ENCODE measurements around the gene AFF1.
"Not testable (repeated sequence)": the region's sequence is repeated elsewhere in the genome, so short reads cannot be mapped to it uniquely, and the experiment has no call there.

Gene AFF1

DNA sequence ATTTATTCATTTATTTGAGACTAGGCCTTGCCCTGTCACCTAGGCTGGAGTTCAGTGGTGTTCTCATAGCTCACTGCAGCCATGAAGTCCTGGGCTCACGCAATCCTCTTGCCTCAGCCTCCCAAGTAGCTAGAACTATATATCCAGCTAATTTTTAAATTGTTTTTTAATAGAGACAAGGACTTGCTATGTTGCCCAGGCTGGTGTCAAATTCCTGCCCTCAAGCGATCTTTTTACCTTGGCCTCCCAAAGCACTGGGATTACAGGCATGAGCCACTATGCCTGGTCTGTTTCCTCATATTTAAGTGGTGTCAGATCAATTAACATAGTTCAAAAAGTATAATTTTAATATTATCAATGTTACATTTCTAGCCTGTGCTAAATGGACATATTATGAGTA, 68.5 kb downstream of the AFF1 start:
- Mint-ChIP-seq H3K4me3 (no peak overlapping the region), H3K36me3 (ENCODE audit: low read depth) (no peaks in the 10 kb centered on the region), H3K27me3 (no peaks in the 10 kb centered on the region), H3K9me3 (no peaks in the 10 kb centered on the region), H3K4me1 (ENCODE audit: low read depth) (peaks cover 56% of the 10 kb centered on the region), H3K27ac (no peak overlapping the region)

DNA sequence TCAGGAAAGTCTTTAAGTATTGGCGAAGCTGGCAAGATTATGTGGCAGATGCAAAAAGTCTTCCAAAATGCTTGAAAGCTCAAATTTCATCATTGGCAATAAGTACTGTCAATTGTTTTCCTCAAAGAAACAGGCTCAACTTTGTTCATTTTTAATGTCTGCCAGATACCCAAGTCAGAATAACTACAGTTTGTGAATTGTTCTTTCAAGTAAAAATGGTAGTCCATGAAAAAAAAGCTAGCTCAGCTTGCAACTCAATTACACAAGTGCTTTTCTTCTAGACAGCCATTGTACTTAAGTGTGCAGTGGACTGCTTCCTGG, 70.5 kb downstream of the AFF1 start:
- H3K4me1 Mint-ChIP-seq (ENCODE audit: low read depth) = peaks cover 55% of the 10 kb centered on the region
- no peaks in the 10 kb centered on the region for H3K27me3 Mint-ChIP-seq
- H3K27ac Mint-ChIP-seq = peak overlapping the region; percentile 97
- H3K4me3 Mint-ChIP-seq = peak overlapping the region; percentile 99
- no peaks in the 10 kb centered on the region for H3K36me3 Mint-ChIP-seq (ENCODE audit: low read depth)
- no peaks in the 10 kb centered on the region for H3K9me3 Mint-ChIP-seq

GRCh38 chr4:87005690-87006425, 71.0 kb downstream of the AFF1 start:
- H3K9me3 Mint-ChIP-seq = no peaks in the 10 kb centered on the region
- no peaks in the 10 kb centered on the region for H3K27me3 Mint-ChIP-seq
- peaks cover 51% of the 10 kb centered on the region for H3K4me1 Mint-ChIP-seq (ENCODE audit: low read depth)
- H3K4me3 Mint-ChIP-seq = peak overlapping the region; percentile 99
- no peaks in the 10 kb centered on the region for H3K36me3 Mint-ChIP-seq (ENCODE audit: low read depth)
- H3K27ac Mint-ChIP-seq = peak overlapping the region; percentile 97

DNA sequence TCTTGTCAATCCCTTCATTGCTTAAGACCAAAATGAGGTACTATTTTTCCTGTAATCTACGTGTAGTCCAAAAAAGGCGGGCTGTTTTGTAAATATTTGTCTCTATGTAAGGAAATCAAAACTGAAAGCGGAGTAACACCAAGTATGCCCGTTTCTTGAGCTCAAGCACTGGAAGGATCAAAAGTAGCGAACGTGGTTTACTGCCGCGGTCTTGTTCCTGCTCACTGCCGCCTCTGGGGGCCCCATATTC, 71.5 kb downstream of the AFF1 start:
- Mint-ChIP-seq H3K4me3 (peak overlapping the region; percentile 99), H3K36me3 (ENCODE audit: low read depth) (no peaks in the 10 kb centered on the region), H3K27me3 (no peaks in the 10 kb centered on the region), H3K9me3 (no peaks in the 10 kb centered on the region), H3K27ac (peak overlapping the region; percentile 97), H3K4me1 (ENCODE audit: low read depth) (peaks cover 56% of the 10 kb centered on the region)

DNA sequence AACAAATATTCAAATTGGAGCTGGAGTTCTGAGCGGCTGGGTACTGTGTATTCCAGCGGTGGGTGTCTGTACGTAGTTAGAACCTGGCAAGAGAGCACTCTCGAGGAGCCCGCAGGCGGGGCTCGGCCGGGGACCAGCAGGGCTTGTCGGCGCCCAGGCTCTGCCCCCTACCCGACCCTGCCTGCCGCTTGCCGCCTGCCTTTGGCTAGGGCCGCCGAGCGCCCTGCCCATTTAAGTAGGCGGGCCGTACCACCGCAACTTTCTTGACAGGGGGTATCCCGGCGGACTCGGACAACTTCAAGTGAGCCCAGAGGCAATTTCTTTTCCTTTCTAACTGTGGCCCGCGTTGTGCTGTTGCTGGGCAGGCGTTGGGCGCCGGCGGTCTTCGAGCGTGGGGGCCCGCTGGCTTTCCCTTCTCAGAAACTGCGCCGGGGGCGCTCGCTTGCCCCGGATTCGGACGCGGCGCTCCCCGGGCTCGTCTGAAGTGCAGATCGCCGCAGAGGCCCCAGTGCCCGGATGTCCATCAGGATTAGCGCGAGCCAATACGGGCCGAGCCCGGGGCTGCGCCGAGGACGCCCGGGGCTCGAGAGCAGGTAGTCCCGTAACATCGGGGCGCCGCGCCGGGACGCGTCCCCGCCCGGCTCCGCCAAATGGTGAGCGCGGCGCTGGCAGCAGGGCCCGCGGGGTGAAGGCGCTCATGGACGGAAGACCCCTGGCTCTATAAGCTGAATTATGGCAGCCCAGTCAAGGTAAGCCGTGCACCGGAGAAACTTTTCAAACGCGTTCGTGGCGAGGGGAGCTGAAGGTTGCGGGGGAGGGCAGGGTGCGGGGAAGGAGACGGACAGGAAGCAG, 72.1 kb downstream of the AFF1 start:
- no peaks in the 10 kb centered on the region for H3K9me3 Mint-ChIP-seq
- H3K4me3 Mint-ChIP-seq = peak overlapping the region; percentile 99
- H3K4me1 Mint-ChIP-seq (ENCODE audit: low read depth) = peaks cover 57% of the 10 kb centered on the region
- no peaks in the 10 kb centered on the region for H3K27me3 Mint-ChIP-seq
- H3K27ac Mint-ChIP-seq = peak overlapping the region; percentile 97
- no peaks in the 10 kb centered on the region for H3K36me3 Mint-ChIP-seq (ENCODE audit: low read depth)

DNA sequence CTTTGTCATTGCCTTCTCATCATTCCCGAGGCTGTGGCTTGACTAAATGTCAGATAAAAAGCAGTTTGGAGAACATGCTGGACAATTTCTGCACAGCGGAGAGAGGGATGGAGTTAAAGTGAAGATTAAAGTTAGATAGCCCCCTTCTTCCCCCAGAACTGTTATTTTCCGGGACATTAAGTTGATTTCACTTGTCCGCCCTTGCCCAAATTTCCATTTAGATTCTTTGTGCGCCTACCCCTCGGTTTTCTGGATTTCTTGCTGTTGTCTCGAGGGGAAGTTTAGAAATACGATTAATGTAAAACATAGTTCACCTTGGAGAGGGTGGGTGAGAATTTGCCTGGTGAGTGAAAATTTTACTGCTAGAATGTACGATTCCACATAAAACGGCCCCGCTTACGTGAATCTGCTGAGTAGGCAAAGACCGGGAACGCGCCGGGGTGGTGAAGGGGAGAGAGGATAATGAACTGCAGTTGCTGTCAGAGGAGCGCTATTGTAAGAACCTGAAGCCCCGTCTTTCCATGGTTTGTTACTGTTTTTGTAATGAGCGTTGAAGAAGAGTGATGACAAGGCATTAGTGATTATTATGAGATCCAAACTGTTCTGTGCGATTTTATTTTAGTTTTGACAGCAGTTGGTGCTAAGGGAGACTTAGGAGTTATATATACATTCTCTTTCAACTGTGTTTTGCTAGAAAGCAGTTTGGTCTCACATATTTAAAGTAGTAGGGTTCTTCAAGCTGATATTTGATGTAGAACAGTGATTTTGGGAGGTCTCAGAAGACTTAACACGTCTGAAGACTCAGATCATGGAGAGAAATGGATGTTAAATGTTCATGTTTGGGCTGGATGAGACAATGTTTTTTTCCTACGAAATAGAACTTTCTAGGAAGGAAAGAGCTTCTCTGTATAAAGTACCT, 73.0 kb downstream of the AFF1 start:
- Mint-ChIP-seq H3K4me3 (peak overlapping the region; percentile 99), H3K27ac (peak overlapping the region; percentile 97), H3K27me3 (no peaks in the 10 kb centered on the region), H3K4me1 (ENCODE audit: low read depth) (peaks cover 66% of the 10 kb centered on the region), H3K9me3 (no peaks in the 10 kb centered on the region), H3K36me3 (ENCODE audit: low read depth) (no peaks in the 10 kb centered on the region)

DNA sequence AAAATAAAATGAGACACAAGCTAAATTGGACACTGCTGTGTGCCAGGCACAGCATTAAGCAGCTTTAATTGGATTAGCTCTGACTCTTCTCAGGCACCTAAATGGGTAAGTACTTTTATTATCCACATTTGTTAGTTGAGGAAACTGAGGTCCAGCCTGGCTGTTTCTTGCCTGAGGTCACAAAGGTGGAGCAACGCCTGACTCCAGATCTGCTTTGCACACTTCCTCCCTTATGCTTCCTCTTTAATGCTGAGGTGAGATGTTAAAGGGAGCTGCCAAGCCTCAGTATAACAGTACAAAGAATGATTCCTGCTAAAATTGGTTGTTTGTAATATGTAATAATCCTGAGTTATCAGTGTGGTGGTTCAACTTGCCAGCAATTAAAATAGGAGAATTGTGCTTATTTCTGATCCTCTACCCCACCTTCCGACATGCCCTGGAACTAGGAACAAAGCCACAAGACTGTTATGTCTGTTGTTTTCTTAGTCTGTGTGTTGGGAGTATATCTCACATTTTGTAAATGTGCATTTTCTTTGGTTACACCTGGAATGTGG, 74.4 kb downstream of the AFF1 start:
- Mint-ChIP-seq H3K27ac (peak overlapping the region; percentile 27), H3K36me3 (ENCODE audit: low read depth) (no peaks in the 10 kb centered on the region), H3K9me3 (no peaks in the 10 kb centered on the region), H3K27me3 (no peaks in the 10 kb centered on the region), H3K4me3 (peak overlapping the region; percentile 99), H3K4me1 (ENCODE audit: low read depth) (peaks cover 79% of the 10 kb centered on the region)

GRCh38 chr4:87010192-87010591, 75.4 kb downstream of the AFF1 start:
- Mint-ChIP-seq H3K4me1 (ENCODE audit: low read depth) (peaks cover 81% of the 10 kb centered on the region), H3K4me3 (peak overlapping the region; percentile 99), H3K27ac (no peak overlapping the region)

DNA sequence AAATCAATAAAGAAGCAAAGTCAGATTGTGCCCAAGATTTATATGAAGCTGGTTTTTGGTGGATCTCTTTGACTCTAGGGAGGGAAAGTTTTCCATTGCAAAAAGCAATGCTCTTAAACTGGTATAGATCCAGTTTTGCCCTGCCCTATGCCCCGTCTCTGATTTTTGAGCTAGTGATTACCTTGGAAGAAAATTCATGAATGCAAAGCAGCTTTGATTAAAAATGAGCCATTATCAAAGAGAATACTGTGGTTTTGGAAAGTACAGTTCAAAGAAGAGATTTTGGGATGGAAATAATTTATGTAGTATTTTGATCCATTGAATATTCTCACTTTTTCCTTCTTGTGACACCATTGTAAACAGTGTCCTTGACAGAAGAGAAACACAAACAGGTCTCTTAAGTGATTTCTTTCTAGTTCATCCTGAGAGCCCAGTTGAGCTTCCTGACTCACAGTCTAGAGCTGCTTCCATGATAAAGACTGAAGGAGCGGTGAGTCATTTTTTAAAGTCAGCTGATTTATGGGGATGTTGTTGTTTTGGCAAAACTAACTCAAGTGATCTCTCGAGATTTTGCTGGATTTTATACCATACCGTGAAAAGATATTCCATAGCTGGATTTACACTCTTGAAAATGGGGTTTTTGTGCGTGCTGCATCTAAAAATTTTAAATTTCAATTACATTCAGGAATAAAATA, 76.7 kb downstream of the AFF1 start:
- Mint-ChIP-seq H3K27ac (no peak overlapping the region), H3K4me1 (ENCODE audit: low read depth) (peaks cover 83% of the 10 kb centered on the region), H3K27me3 (no peaks in the 10 kb centered on the region), H3K9me3 (no peaks in the 10 kb centered on the region), H3K36me3 (ENCODE audit: low read depth) (no peaks in the 10 kb centered on the region), H3K4me3 (no peak overlapping the region)

More at GRCh38 chr4:87010192-87010591, 75.4 kb downstream of the AFF1 start:
- no peaks in the 10 kb centered on the region for H3K9me3 Mint-ChIP-seq
- no peaks in the 10 kb centered on the region for H3K36me3 Mint-ChIP-seq (ENCODE audit: low read depth)
- H3K27me3 Mint-ChIP-seq = no peaks in the 10 kb centered on the region

- H3K4me1 Mint-ChIP-seq (ENCODE audit: low read depth) = peaks cover 92% of the 10 kb centered on the region
- no peaks in the 10 kb centered on the region for H3K9me3 Mint-ChIP-seq
- H3K27ac Mint-ChIP-seq = no peak overlapping the region
- H3K36me3 Mint-ChIP-seq (ENCODE audit: low read depth) = no peaks in the 10 kb centered on the region
- peak overlapping the region; percentile 4 for H3K4me3 Mint-ChIP-seq
- no peaks in the 10 kb centered on the region for H3K27me3 Mint-ChIP-seq
Measured at GRCh38 chr4:87012265-87012953, 77.6 kb downstream of the AFF1 start.

GRCh38 chr4:87012954-87013308, 78.1 kb downstream of the AFF1 start:
- H3K4me3 Mint-ChIP-seq; H3K9me3 Mint-ChIP-seq; H3K27me3 Mint-ChIP-seq; H3K27ac Mint-ChIP-seq; H3K36me3 Mint-ChIP-seq (ENCODE audit: low read depth): not testable (repeated sequence)
- peaks cover 94% of the 10 kb centered on the region for H3K4me1 Mint-ChIP-seq (ENCODE audit: low read depth)

- Mint-ChIP-seq H3K27ac (peak overlapping the region; percentile 67), H3K4me1 (ENCODE audit: low read depth) (peaks cover 95% of the 10 kb centered on the region), H3K9me3 (no peaks in the 10 kb centered on the region), H3K27me3 (no peaks in the 10 kb centered on the region), H3K36me3 (ENCODE audit: low read depth) (no peaks in the 10 kb centered on the region), H3K4me3 (peak overlapping the region; percentile 61)
Measured at GRCh38 chr4:87014284-87014782, 79.5 kb downstream of the AFF1 start.

- H3K36me3 Mint-ChIP-seq (ENCODE audit: low read depth) = no peaks in the 10 kb centered on the region
- no peak overlapping the region for H3K4me3 Mint-ChIP-seq
Measured at GRCh38 chr4:87015416-87015815, 80.6 kb downstream of the AFF1 start.

More at GRCh38 chr4:87015416-87015815, 80.6 kb downstream of the AFF1 start:
- Mint-ChIP-seq H3K9me3 (no peaks in the 10 kb centered on the region), H3K27ac (peak overlapping the region; percentile 51), H3K27me3 (no peaks in the 10 kb centered on the region), H3K4me1 (ENCODE audit: low read depth) (peaks cover 96% of the 10 kb centered on the region)

Measured in stimulated activated naive CD8-positive, alpha-beta T cell treated with anti-CD3 and anti-CD28 coated beads, Interleukin-15, Interleukin-2, amounts not matched to agents 100 ng/mL and 50 ng/mL, for 24 hours (primary cell).